GM18498 (cell line): ENCODE measurements around the gene SDCCAG8.
A peak's percentile ranks its signal among the peaks of the same experiment; 100 is the strongest.

Source experiments
- ATAC-seq: cut with Tn5 transposase; IDR thresholded peaks from one replicate; pipeline ENCODE4 v1.9.1; 2021; ENCODE audit warnings: mild to moderate bottlenecking, moderate library complexity; ENCODE audit not compliant: unreplicated experiment

Gene SDCCAG8

GRCh38 chr1:243415663-243416408 lies 160.0 kb downstream of the SDCCAG8 start:
- ATAC-seq: no peak

- ATAC-seq: peak; percentile 64
Observed at GRCh38 chr1:243416495-243416894, 160.7 kb downstream of the SDCCAG8 start.

GRCh38 chr1:243420016-243420945 lies 164.4 kb downstream of the SDCCAG8 start:
- no peak for ATAC-seq

- no peak for ATAC-seq
Observed at GRCh38 chr1:243420946-243421685, 165.3 kb downstream of the SDCCAG8 start.

- ATAC-seq: peak; percentile 57
Observed at GRCh38 chr1:243421784-243422183, 165.9 kb downstream of the SDCCAG8 start.

GRCh38 chr1:243422362-243422761 lies 166.5 kb downstream of the SDCCAG8 start:
- ATAC-seq: no peak

GRCh38 chr1:243428084-243428483 lies 172.2 kb downstream of the SDCCAG8 start:
- no peak for ATAC-seq

- no peak for ATAC-seq
Observed at GRCh38 chr1:243428617-243429342, 172.9 kb downstream of the SDCCAG8 start.

GRCh38 chr1:243431591-243431990 lies 175.8 kb downstream of the SDCCAG8 start:
- ATAC-seq: no peak

- ATAC-seq: no peak
Observed at GRCh38 chr1:243432136-243432535, 176.3 kb downstream of the SDCCAG8 start.

- ATAC-seq: no peak
Observed at GRCh38 chr1:243433737-243434370, 178.0 kb downstream of the SDCCAG8 start.

- ATAC-seq: no peak
Observed at GRCh38 chr1:243434594-243434993, 178.8 kb downstream of the SDCCAG8 start.

GRCh38 chr1:243435836-243436235 lies 180.0 kb downstream of the SDCCAG8 start:
- no peak for ATAC-seq

GRCh38 chr1:243438146-243438545 lies 182.3 kb downstream of the SDCCAG8 start:
- ATAC-seq: no peak

GRCh38 chr1:243438815-243439214 lies 183.0 kb downstream of the SDCCAG8 start:
- ATAC-seq: no peak

- ATAC-seq: no peak
Observed at GRCh38 chr1:243440406-243440805, 184.6 kb downstream of the SDCCAG8 start.

GRCh38 chr1:243441601-243442000 lies 185.8 kb downstream of the SDCCAG8 start:
- ATAC-seq: no peak

GRCh38 chr1:243443557-243443956 lies 187.7 kb downstream of the SDCCAG8 start:
- no peak for ATAC-seq

GRCh38 chr1:243447347-243447746 lies 191.5 kb downstream of the SDCCAG8 start:
- no peak for ATAC-seq

- ATAC-seq: no peak
Observed at GRCh38 chr1:243447844-243448243, 192.0 kb downstream of the SDCCAG8 start.
